Measurements from ENCODE around the gene VPS16.

DNA sequence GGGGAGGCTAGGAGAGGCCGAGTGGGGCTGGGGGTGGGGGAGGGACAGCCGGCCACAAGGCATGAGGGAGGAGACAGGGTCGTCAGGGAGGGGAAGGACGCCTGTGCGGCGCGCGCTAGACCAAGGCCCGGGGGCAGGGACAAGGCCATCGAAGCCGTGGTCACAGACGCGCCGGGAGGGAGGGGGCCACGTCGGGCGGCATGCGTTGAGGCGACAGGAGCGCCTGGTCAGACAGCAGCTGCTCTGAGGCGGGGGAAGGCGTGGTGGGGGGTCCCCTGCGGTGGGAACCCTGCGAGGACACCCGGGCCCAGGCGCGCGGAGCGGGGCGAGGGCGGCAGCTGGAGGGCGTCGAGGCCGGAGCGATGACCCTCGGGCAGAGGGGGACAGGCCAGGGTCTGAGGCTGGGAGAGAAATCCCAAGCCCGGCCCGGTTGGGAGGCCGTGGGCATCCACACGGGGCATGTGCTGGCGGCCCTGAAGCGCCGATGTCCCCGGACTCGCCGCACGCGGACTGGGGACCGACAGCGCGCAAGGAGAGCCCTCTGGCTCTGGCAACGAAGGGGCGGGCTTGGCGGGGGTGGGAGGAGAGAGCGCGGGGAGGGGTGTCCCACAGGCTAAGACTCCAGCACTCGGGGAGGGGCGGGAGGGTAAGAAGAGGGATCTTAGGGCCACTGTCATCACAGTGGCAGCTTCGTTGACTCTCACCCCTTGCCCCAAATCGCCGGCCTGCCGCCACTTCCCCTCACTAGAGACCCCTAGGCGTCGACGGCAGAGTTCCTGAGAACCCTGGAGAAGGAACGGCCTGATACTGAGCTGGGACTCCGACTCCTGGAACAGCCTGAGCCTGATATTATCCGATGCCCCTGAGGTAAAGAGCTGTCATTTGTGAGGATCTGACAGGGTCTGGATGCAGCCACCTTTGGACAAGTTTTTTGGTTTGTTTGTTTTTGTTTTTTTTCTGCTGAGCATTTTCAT is 19.4 kb upstream of the VPS16 start:
- no peak for TF ChIP-seq CTCF (IDR thresholded peaks at IDR 0.05)
- TF ChIP-seq POLR2AphosphoS5 (IDR thresholded peaks at IDR 0.05): no peak
- no peak for TF ChIP-seq POLR2A (IDR thresholded peaks at IDR 0.05; ENCODE audit: low read depth)
- TF ChIP-seq EP300 (IDR thresholded peaks at IDR 0.05): no peak
